ENCODE measurements around the gene ZNF664. TPM values are rescaled to one million over a fixed set of nuclear protein-coding genes. Genes with fewer than 3 reads are reported as not detected.
A peak's percentile ranks its signal among the peaks of the same experiment; 100 is the strongest.

Gene ZNF664
- total and polyA plus RNA-seq, 2 of the 8 experiments (the other 6 are each of a cell fraction or from before 2014, with no cell fraction given): 22.8 to 51.4 TPM

- H3K36me3 ChIP-seq (ENCODE audit: control insufficient read depth in 2 of 4, insufficient read depth in 4 of 4, low read length in 3 of 4): peaks cover 0 to 16% (median 9%) of the 10 kb centered on the region in 4 experiments; a peak in 4 of 8 replicates
- no peak overlapping the region for H3K27ac ChIP-seq (ENCODE audit: low read depth, low read length)
- no peak overlapping the region for H2BK120ac ChIP-seq (replicated peaks; ENCODE audit: low read depth, low read length)
- DNase-seq (ENCODE audit: low read depth in 1 of 2, low spot score in 2 of 2) (no peak), FAIRE-seq (no peak)
- H3K23me2 ChIP-seq (ENCODE audit: low read depth, low read length): no peaks in the 10 kb centered on the region
- no peak overlapping the region for H4K5ac ChIP-seq (ENCODE audit: insufficient read length, low read depth, low read length)
- CTCF ChIA-PET (ENCODE audit: partially characterized antibody): no interaction called here
- TF ChIP-seq CTBP2 (IDR thresholded peaks at IDR 0.05; ENCODE audit: borderline replicate concordance, insufficient read depth, insufficient read length, low read length) (no peak), MAFK (IDR thresholded peaks at IDR 0.05; ENCODE audit: low read depth, low read length) (no peak), KDM1A (IDR thresholded peaks at IDR 0.05; ENCODE audit: borderline replicate concordance, low read length) (peak; percentile 68; the same call in 1 of the 2 replicates)
- H3K14ac ChIP-seq (ENCODE audit: insufficient read length): no peak overlapping the region
- no peak overlapping the region for H2AK5ac ChIP-seq (ENCODE audit: low read depth, low read length)
- no peak overlapping the region for H3K4me2 ChIP-seq (ENCODE audit: insufficient read depth in 1 of 2, low read depth in 2 of 2, low read length in 2 of 2)
- H3K9me3 ChIP-seq (ENCODE audit: insufficient read depth in 2 of 2, low read depth in 1 of 2, low read length in 1 of 2): no peaks in the 10 kb centered on the region
- H3K79me1 ChIP-seq (ENCODE audit: low read depth, low read length): no peaks in the 10 kb centered on the region; the same call in 1 of the 2 replicates
- H3K4me1 ChIP-seq (replicated peaks in 1 of 4; ENCODE audit: control insufficient read depth in 3 of 4, insufficient read depth in 4 of 4, low read length in 3 of 4): no peaks in the 10 kb centered on the region
- no peak overlapping the region for H4K8ac ChIP-seq (ENCODE audit: extremely low read depth, insufficient read depth, low read length)
- no peak overlapping the region for H2AFZ ChIP-seq (ENCODE audit: low read length)
- H2BK12ac ChIP-seq (ENCODE audit: low read depth, low read length): no peak overlapping the region
- H3K56ac ChIP-seq (replicated peaks; ENCODE audit: insufficient read length, low read depth, low read length): no peak overlapping the region
- no peaks in the 10 kb centered on the region for H3K27me3 ChIP-seq (replicated peaks in 1 of 4; ENCODE audit: control insufficient read depth in 3 of 4, extremely low read depth in 1 of 4, insufficient read depth in 3 of 4, low read length in 3 of 4)
- no peak overlapping the region for H3K9ac ChIP-seq (replicated peaks in 1 of 4; ENCODE audit: extremely low read depth in 1 of 4, low read depth in 3 of 4, low read length in 3 of 4)
- H3K18ac ChIP-seq (ENCODE audit: extremely low read depth, low read length): no peak overlapping the region
- no peak overlapping the region for H4K91ac ChIP-seq (replicated peaks; ENCODE audit: insufficient read length, low read length)
- peaks cover 0 to 8% of the 10 kb centered on the region in 2 experiments for H4K20me1 ChIP-seq (replicated peaks in 1 of 2; ENCODE audit: control insufficient read depth in 1 of 2, insufficient read depth in 2 of 2, low read length in 2 of 2)
- no peak overlapping the region for H3K4ac ChIP-seq (replicated peaks; ENCODE audit: insufficient read length, low read depth, low read length)
- no peak overlapping the region for H2BK15ac ChIP-seq (ENCODE audit: low read length)
- WGBS, 2 experiments (ENCODE audit: extremely low coverage in 1 of 2, insufficient coverage in 1 of 2, insufficient read length in 1 of 2, insufficient replicate concordance in 2 of 2, low coverage in 1 of 2, low lambda C conversion rate in 2 of 2, missing lambda C conversion rate in 1 of 2): 89% methylated on average over 3 of the region's 3 CpGs; no CpG with 5 or more reads in 1 of the 2 experiments
- H2BK5ac ChIP-seq (ENCODE audit: low read depth, low read length): no peak overlapping the region
- POLR2A ChIA-PET (ENCODE audit: partially characterized antibody): no interaction called here
- H2BK20ac ChIP-seq (ENCODE audit: low read length): no peak overlapping the region
- no peak overlapping the region for H3K4me3 ChIP-seq (ENCODE audit: extremely low read depth in 1 of 4, insufficient read depth in 2 of 4, low read depth in 3 of 4, low read length in 4 of 4)
- H3K79me2 ChIP-seq (ENCODE audit: control insufficient read depth in 1 of 2, insufficient read depth in 2 of 2, low read length in 2 of 2): no peaks in the 10 kb centered on the region
- H3K23ac ChIP-seq (ENCODE audit: insufficient read length): no peak overlapping the region
Measured at GRCh38 chr12:124010687-124011086, 37.7 kb downstream of the ZNF664 start.
